GM12801 (cell line): ENCODE results near the gene LMCD1.

Experiments used
- TF ChIP-seq, protein P1 (sequence below): IDR thresholded peaks from one replicate; pipeline ENCODE4 v1.5.1; 2011; ENCODE audit warnings: control low read depth; ENCODE audit not compliant: insufficient read length; ENCODE audit errors: extremely low read depth

Gene LMCD1

DNA sequence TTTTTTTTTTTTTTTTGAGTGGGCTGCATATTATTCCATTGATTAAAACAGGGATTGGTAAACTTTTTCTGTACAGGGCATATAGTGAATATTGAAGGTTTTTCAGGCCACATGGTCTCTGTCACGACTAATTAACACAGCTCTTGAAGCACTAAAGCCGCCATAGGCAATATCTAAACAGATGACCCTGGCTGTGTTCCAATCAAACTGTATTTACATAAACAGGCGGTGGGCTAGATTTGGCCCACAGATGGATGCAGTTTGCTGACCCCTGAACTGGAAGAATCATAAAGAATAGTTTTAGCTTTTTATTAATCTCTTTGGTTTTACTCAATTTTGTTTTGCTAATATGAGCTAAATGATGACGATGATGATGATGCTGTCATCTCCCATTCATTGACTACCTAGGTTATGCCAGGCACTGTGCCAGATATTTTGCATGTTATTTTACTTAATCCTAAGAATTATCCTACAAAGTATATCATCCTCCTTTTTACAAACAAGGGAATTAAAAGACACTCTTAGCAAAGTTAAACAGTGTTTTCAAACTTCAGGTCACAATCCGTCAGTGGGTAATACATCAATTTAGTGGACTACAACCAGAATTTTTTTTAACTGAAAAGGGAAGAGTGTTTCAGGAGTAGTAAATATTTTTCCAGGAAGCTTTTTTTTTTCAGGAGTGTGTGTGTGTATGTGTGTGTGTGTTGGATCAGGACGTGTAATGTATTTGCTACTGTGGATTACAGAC lies 54.3 kb downstream of the LMCD1 start:
- TF ChIP-seq, protein P1, sequence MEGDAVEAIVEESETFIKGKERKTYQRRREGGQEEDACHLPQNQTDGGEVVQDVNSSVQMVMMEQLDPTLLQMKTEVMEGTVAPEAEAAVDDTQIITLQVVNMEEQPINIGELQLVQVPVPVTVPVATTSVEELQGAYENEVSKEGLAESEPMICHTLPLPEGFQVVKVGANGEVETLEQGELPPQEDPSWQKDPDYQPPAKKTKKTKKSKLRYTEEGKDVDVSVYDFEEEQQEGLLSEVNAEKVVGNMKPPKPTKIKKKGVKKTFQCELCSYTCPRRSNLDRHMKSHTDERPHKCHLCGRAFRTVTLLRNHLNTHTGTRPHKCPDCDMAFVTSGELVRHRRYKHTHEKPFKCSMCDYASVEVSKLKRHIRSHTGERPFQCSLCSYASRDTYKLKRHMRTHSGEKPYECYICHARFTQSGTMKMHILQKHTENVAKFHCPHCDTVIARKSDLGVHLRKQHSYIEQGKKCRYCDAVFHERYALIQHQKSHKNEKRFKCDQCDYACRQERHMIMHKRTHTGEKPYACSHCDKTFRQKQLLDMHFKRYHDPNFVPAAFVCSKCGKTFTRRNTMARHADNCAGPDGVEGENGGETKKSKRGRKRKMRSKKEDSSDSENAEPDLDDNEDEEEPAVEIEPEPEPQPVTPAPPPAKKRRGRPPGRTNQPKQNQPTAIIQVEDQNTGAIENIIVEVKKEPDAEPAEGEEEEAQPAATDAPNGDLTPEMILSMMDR: no peak

DNA sequence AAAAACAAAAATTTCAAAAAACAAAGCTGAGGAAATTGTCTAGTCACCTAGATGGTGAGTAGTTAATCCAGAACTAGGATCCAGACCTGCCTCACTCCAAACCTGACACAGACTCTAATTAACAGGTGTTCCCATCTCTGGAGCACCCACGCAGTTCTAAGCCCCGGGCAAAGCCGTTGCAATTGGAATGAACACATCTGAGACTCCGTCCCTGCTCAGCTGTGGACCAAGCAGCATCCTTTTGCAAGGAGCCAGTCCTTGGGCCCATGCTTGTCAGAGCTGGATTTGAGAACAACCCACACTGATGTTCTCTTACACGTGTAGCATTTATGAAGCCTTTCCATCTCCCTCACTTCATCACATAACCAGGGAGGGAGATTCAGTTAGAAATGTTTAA lies 54.8 kb downstream of the LMCD1 start:
- TF ChIP-seq, protein P1: no peak

DNA sequence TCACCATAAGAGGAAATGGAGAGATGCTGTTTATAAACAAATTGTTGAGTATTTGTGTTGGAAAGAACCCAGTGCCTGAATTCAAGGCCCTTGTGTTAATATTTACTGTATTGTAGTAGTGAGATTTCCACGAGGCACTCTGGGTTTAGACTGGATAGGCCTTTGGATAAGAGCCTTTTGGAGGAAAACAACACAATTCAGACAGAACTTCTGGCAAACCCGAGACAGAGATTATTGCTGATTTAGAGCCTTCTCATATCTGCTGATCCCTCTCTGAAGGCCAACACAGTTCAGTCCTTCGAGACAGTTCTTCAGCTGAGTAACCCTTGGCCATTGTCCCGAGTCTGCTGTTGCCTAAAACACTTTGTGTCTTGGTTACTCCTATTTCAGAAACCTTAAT lies 55.7 kb downstream of the LMCD1 start:
- TF ChIP-seq, protein P1: no peak

DNA sequence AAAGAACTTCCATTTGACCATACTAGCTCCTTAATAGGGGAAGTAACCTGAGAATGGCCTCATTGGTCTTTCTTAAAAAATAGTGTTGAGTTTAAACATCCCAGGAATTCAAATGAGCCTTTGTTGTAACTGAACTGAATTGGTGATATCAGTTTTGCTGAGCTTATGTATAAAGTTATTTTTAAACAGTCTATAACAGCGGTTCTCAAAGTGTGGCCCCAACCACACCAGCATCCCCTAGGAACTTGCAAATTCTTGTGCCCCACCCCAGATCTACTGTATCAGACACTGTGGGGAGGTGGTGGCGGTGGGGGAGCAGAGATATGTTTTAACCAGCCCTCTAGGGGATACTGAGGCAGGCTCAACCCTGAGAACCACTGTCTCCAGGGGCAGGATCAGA lies 57.0 kb downstream of the LMCD1 start:
- TF ChIP-seq, protein P1: no peak

DNA sequence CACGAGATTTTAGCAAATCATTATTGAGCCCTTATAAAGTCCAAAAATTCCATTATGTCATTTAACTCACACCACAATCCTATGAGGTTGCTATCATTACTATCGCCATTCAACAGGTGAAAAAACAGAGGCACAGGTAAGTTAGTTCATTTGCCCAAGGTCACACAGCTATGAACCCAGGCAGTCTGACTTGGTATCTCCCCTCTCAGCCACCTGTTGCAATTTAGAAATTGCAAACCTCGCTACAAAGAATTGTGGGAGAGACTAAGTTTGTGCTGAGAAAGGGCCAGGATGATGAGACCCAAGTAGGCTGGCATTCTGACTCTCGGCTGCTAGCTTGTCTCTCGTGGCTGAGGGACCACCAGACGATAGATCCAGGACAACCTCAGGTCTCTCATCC lies 57.7 kb downstream of the LMCD1 start:
- TF ChIP-seq, protein P1: no peak

DNA sequence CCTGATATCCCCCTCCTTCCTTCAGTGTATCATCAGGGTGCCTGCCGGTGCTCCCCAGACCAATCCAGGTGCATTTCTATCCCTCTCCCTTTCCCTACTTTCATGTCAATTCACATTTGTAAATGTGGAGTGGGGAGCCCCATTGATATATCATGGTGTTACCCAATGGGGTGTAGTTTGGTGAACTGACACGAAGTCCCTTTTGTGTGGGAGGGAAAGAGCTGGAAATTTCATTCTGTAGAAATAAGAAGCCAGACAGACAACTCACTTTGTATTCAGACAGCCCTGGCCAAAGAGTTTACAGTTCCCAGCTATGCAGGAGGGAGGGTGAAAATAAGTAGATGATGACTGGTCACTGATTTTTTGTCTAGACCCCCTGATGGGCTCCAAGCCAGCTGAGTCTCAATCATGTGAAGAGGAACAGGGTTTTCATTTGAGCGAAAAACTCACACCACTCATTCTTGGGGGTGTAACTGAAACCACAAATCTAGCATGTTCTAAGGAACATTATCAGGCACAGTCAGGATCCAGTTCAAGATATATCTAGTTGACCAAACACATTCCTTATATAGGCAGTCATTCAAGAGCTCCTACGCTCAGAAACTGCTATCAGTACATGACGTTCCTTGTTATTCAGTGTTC lies 58.9 kb downstream of the LMCD1 start:
- TF ChIP-seq, protein P1: no peak

DNA sequence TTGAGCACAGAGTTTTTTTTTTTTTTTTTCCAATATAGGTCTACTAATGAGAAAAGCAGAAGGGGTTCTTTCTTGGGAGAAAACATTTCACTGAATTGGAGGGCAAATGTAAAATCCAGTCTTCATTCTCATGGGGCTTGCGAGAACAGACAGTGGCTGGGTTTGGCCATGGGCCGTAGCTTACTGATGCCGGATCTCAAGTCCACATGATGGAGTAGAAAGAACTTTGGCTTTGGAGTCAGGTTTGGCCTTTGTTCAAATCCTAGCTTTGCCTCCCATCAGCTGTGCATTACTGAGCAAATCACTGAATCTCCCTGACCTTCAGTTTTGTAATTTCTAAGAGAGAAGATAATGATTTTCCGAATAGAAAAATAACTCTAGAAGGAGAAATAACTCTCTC lies 59.7 kb downstream of the LMCD1 start:
- TF ChIP-seq, protein P1: no peak
